Measurements from ENCODE around the gene MRPL46.

GRCh38 chr15:88512078-88512477, 44.9 kb upstream of the MRPL46 start:
- TF ChIP-seq, protein P1, sequence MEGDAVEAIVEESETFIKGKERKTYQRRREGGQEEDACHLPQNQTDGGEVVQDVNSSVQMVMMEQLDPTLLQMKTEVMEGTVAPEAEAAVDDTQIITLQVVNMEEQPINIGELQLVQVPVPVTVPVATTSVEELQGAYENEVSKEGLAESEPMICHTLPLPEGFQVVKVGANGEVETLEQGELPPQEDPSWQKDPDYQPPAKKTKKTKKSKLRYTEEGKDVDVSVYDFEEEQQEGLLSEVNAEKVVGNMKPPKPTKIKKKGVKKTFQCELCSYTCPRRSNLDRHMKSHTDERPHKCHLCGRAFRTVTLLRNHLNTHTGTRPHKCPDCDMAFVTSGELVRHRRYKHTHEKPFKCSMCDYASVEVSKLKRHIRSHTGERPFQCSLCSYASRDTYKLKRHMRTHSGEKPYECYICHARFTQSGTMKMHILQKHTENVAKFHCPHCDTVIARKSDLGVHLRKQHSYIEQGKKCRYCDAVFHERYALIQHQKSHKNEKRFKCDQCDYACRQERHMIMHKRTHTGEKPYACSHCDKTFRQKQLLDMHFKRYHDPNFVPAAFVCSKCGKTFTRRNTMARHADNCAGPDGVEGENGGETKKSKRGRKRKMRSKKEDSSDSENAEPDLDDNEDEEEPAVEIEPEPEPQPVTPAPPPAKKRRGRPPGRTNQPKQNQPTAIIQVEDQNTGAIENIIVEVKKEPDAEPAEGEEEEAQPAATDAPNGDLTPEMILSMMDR (IDR thresholded peaks at IDR 0.05; ENCODE audit: extremely low read depth in 1 of 2, insufficient read depth in 1 of 2, low read depth in 1 of 2, low read length in 2 of 2): no peak
- TF ChIP-seq POLR2A (IDR thresholded peaks at IDR 0.05; ENCODE audit: low read depth, low read length): no peak

Measured in endothelial cell of umbilical vein (primary cell).